HEK293T (cell line): ENCODE data around the gene WAPL.

Experiments
- CTCF ChIA-PET: fragments of 350-600 bp; formaldehyde crosslinking; extraction: SDS; loops from one replicate; lab custom pipeline; 2021; ENCODE audit warnings: antibody characterized with exemption, inconsistent platforms; lab: Yijun Ruan, JAX
- POLR2A ChIA-PET: fragments of 350-600 bp; formaldehyde crosslinking; extraction: SDS; loops from one replicate; lab custom pipeline; 2020; ENCODE audit warnings: antibody characterized with exemption, inconsistent platforms; lab: Yijun Ruan, JAX
- DNase-seq: peaks from one replicate; pipeline ENCODE4 v3.0.0; 2012; ENCODE audit warnings: mixed read lengths; ENCODE audit errors: extremely low spot score
- ARNT ChIP-seq: fragments of 450-650 bp; IDR thresholded peaks from 2 replicates; pipeline ENCODE4 v1.6.1; 2017; ENCODE audit warnings: mild to moderate bottlenecking
- BHLHE40 ChIP-seq: fragments of 450-650 bp; IDR thresholded peaks from 2 replicates; pipeline ENCODE4 v1.6.1; 2016; ENCODE audit warnings: mild to moderate bottlenecking, moderate library complexity, borderline replicate concordance
- CTBP1 ChIP-seq: fragments of 450-650 bp; IDR thresholded peaks from 2 replicates; pipeline ENCODE4 v1.6.1; 2016; ENCODE audit warnings: borderline replicate concordance
- ELF4 ChIP-seq: fragments of 450-650 bp; IDR thresholded peaks from 2 replicates; pipeline ENCODE4 v1.6.1; 2017; ENCODE audit warnings: antibody characterized with exemption
- FOXA1 ChIP-seq: fragments of 450-650 bp; IDR thresholded peaks from 2 replicates; pipeline ENCODE4 v1.6.1; 2016; ENCODE audit warnings: mild to moderate bottlenecking
- FOXK2 ChIP-seq: fragments of 450-650 bp; IDR thresholded peaks from 2 replicates; pipeline ENCODE4 v1.6.1; 2016; ENCODE audit warnings: mild to moderate bottlenecking
- FOXM1 ChIP-seq: fragments of 450-650 bp; IDR thresholded peaks from 2 replicates; pipeline ENCODE4 v1.6.1; 2017; ENCODE audit warnings: mild to moderate bottlenecking, borderline replicate concordance
- HDGF ChIP-seq: fragments of 450-650 bp; IDR thresholded peaks from 2 replicates; pipeline ENCODE4 v1.6.1; 2017; ENCODE audit warnings: antibody characterized with exemption, borderline replicate concordance
- L3MBTL2 ChIP-seq: fragments of 450-650 bp; conservative IDR thresholded peaks from 2 replicates; pipeline ENCODE4 v1.6.1; 2016; ENCODE audit warnings: mild to moderate bottlenecking
- LEF1 ChIP-seq: fragments of 450-650 bp; IDR thresholded peaks from 2 replicates; pipeline ENCODE4 v1.6.1; 2017; ENCODE audit warnings: mild to moderate bottlenecking, borderline replicate concordance
- NFRKB ChIP-seq: fragments of 450-650 bp; IDR thresholded peaks from 2 replicates; pipeline ENCODE4 v1.6.1; 2016; ENCODE audit warnings: mild to moderate bottlenecking, moderate library complexity
- PKNOX1 ChIP-seq: fragments of 450-650 bp; IDR thresholded peaks from 2 replicates; pipeline ENCODE4 v1.6.1; 2016
- SP1 ChIP-seq: fragments of 450-650 bp; IDR thresholded peaks from 2 replicates; pipeline ENCODE4 v1.6.1; 2017
- SUZ12 ChIP-seq: fragments of 450-650 bp; IDR thresholded peaks from 2 replicates; pipeline ENCODE4 v1.6.1; 2016; ENCODE audit warnings: mild to moderate bottlenecking
- TARDBP ChIP-seq: fragments of 450-650 bp; IDR thresholded peaks from 2 replicates; pipeline ENCODE4 v1.6.1; 2016
- ZNF384 ChIP-seq: fragments of 450-650 bp; IDR thresholded peaks from 2 replicates; pipeline ENCODE4 v1.6.1; 2016

Gene WAPL

GRCh38 chr10:86400705-86401587, 120.6 kb downstream of the WAPL start:
- CTCF ChIA-PET, result interaction anchor here (0.6 to 2.8 kb wide), 8 partner anchors 10 to 1581 kb away, joined by 3 to 13 read pairs (median 4); no protein-coding TSS in a partner anchor
- POLR2A ChIA-PET, result interaction anchor here (1.1 to 1.9 kb wide), 5 partner anchors 35 to 283 kb away, joined by 3 to 11 read pairs (median 3); partner anchors contain the start of genes GRID1 and WAPL
- peak; percentile 31 for DNase-seq
- TF ChIP-seq BHLHE40 (no peak), FOXA1 (no peak)

DNA sequence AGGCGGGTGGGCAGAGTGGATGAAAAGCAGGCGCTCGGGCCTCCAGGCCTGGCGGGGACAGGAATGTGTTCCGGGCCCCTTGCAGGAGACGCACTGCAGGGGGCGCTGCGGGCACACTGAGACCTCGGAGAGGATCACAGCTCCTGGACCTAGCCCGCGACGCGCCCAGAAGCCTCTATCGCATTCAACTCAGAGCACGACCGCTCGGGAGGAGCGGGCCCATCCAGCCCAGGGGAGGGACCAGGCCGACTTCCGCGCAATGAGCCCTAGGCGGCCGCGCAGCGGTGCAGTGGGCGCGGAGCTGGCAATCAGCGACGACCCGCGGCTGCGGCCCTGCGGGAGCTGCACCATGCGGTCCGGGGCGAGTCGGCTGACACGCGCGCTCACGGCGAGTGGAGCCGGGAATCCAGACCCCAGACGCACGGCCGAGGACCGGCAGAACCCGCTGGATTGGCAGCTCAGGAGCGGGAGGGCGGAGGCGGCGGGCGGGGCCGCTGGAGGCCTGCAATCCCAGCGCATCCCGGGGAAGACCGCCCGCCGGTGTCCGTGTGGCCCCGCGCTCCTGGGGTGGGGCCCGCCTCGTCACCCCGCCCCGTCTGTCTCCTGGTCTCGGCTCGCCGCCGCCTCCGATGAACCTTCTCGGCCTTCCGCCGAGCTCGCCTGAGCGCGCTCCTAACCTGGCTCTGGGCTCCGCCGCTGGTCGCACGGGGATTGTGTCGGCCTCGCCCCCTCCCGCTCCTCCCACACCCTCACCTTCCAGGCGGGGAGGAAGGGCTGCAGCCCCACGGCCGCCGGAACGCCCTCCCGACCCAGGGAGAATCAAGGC, 121.5 kb downstream of the WAPL start:
- CTCF ChIA-PET, result interaction anchor here (0.6 to 2.8 kb wide), 10 partner anchors 13 to 707 kb away, joined by 3 to 13 read pairs (median 3); no protein-coding TSS in a partner anchor

DNA sequence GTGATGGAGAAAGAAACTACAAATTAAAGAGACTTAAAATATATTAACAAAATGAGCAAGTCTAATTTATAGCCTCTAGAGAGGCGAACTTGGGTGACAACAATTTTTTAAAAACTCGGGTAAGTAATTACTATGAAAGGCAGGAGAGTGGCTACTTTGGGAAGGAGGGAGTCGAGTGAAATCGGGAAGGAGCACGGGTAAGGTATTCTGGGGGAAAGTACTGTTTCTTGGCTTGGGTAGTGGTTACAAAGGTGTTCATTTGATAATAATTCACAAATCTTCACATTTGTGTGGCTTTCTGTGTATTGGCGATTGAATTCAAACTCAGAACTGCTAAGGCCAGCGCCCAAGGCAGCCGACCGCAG, 122.1 kb downstream of the WAPL start:
- CTCF ChIA-PET, result interaction anchor here (0.6 to 2.8 kb wide), 5 partner anchors 21 to 285 kb away, joined by 3 to 13 read pairs (median 3); no protein-coding TSS in a partner anchor
- no peak for TF ChIP-seq SUZ12
- TF ChIP-seq FOXM1, result no peak
- TF ChIP-seq PKNOX1, result no peak
- TF ChIP-seq FOXK2, result no peak
- TF ChIP-seq ZNF384, result no peak
- TF ChIP-seq BHLHE40, result no peak
- TF ChIP-seq CTBP1, result no peak
- TF ChIP-seq FOXA1, result no peak
- no peak for TF ChIP-seq TARDBP
- TF ChIP-seq LEF1, result no peak
- no peak for TF ChIP-seq L3MBTL2
- TF ChIP-seq ELF4, result no peak
- TF ChIP-seq HDGF, result no peak
- no peak for TF ChIP-seq NFRKB
- no peak for TF ChIP-seq SP1
- no peak for TF ChIP-seq ARNT
- no peak for DNase-seq
- POLR2A ChIA-PET, result interaction anchor here (0.8 to 1.9 kb wide), 5 partner anchors 8 to 196 kb away, joined by 3 to 11 read pairs (median 3); partner anchors contain the start of gene WAPL

More for the DNA sequence above, 121.5 kb downstream of the WAPL start:
- TF ChIP-seq PKNOX1, result peak; percentile 81
- no peak for TF ChIP-seq FOXK2
- TF ChIP-seq L3MBTL2, result no peak; the same call in none of the 2 replicates
- no peak for TF ChIP-seq ARNT
- TF ChIP-seq ELF4, result no peak
- TF ChIP-seq HDGF, result 0 out of 2 replicates have a peak, but pooled peaks have one; percentile 45
- no peak for TF ChIP-seq SUZ12
- 0 out of 2 replicates have a peak, but pooled peaks have one; percentile 35 for TF ChIP-seq LEF1
- peak; percentile 94 for DNase-seq
- POLR2A ChIA-PET, result interaction anchor here (0.8 to 1.9 kb wide), 7 partner anchors 9 to 284 kb away, joined by 3 to 11 read pairs (median 3); partner anchors contain the start of gene WAPL

DNA sequence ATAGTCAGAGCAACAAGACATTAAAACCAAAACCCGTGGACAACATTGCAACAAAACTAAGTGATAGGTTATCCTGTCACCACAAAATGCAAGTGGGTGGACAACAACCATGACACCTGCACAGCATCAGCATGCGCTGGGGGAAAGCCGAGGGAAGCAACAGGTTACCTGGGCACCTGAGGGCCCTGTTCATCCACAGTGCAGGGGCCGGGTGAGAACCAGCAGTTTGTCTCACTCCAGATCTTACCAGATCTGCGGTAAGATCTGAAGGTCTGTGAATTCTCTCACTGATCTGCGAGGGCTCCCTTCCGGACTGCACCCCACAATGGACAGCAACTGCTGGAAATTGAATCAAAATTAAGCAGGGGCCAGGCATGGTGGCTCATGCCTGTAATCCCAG, 124.5 kb downstream of the WAPL start:
- TF ChIP-seq FOXA1 (no peak), L3MBTL2 (no peak), ARNT (no peak), SUZ12 (no peak)
- ChIA-PET CTCF (no interaction called here), POLR2A (no interaction called here)
- no peak for DNase-seq

- ChIA-PET POLR2A (no interaction called here), CTCF (no interaction called here)
- TF ChIP-seq ELF4 (no peak), HDGF (no peak), ARNT (no peak), LEF1 (no peak), TARDBP (no peak), SP1 (no peak), BHLHE40 (no peak), FOXK2 (no peak), ZNF384 (no peak), L3MBTL2 (no peak), NFRKB (no peak), PKNOX1 (no peak), FOXA1 (no peak), CTBP1 (no peak), SUZ12 (no peak), FOXM1 (no peak)
- no peak for DNase-seq
Observed at GRCh38 chr10:86393862-86394455, 127.6 kb downstream of the WAPL start.

DNA sequence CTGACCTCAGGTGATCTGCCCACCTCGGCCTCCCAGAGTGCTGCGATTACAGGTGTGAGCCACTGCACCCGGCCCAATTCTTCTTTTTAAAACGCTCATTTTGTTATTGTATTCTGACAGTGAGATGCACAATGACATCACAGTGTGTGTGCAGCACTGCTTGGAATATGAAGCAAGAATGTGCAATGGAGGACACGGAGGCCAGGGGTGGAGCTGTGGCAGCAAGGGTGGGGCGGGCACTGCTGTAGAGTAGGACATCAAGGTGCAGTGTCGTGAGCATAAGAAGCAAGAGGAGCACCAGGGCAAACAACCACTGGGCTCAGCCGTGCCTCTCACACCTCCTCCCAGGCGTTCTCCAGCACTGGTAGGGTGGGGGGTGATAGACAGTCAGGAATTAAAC, 128.2 kb downstream of the WAPL start:
- no peak for DNase-seq
- ChIA-PET POLR2A (no interaction called here), CTCF (no interaction called here)
- TF ChIP-seq SUZ12 (no peak), BHLHE40 (no peak), LEF1 (no peak), FOXK2 (no peak), PKNOX1 (no peak), L3MBTL2 (no peak), ZNF384 (no peak), TARDBP (no peak), NFRKB (no peak), HDGF (no peak), FOXA1 (no peak), ELF4 (no peak)
